OCI-LY3 (cell line): ENCODE measurements around the gene F10.

Source experiments
- H2AFZ ChIP-seq: fragments of 200-600, 300-600 bp; shearing (Covaris generic); 2 replicates; pipeline ENCODE4 v1.6.0; 2014; ENCODE audit warnings: antibody characterized with exemption, low read depth, low read length
- H3K27ac ChIP-seq: fragments of 200-600, 300-600 bp; sonication (generic); 2 replicates; pipeline ENCODE4 v1.5.1; 2014; ENCODE audit warnings: mild to moderate bottlenecking, low read length, moderate library complexity, mixed read lengths
- H3K27me3 ChIP-seq: fragments of 200-600, 300-600 bp; sonication (generic); 2 replicates; pipeline ENCODE4 v1.6.1; 2014; ENCODE audit warnings: low read depth, low read length, mixed read lengths
- H3K36me3 ChIP-seq: fragments of 200-600, 300-600 bp; sonication (generic); replicated peaks from 2 replicates; pipeline ENCODE3; 2014; ENCODE audit warnings: low read depth, low read length, mixed read lengths
- H3K4me1 ChIP-seq: fragments of 300-600, 200-600 bp; sonication (generic); 2 replicates; pipeline ENCODE4 v1.6.1; 2014; ENCODE audit warnings: low read length, mixed read lengths
- H3K4me2 ChIP-seq: fragments of 200-600, 300-600 bp; sonication (generic); 2 replicates; pipeline ENCODE4 v1.6.1; 2014; ENCODE audit warnings: low read length, mixed read lengths
- H3K4me3 ChIP-seq: fragments of 300-600, 200-600 bp; sonication (generic); 2 replicates; pipeline ENCODE4 v1.5.1; 2014; ENCODE audit warnings: antibody characterized with exemption, mild to moderate bottlenecking, low read length, moderate library complexity
- H3K79me2 ChIP-seq: fragments of 300-600, 200-600 bp; shearing (Covaris generic); 2 replicates; pipeline ENCODE4 v1.6.1; 2014; ENCODE audit warnings: mild to moderate bottlenecking, low read length, mixed read lengths
- H3K9ac ChIP-seq: fragments of 300-600, 200-600 bp; shearing (Covaris generic); 2 replicates; pipeline ENCODE4 v1.6.0; 2014; ENCODE audit warnings: mild to moderate bottlenecking, low read length, moderate library complexity
- H3K9me3 ChIP-seq: fragments of 200-600, 300-600 bp; shearing (Covaris generic); 2 replicates; pipeline ENCODE4 v1.6.1; 2014; ENCODE audit warnings: low read length, mixed read lengths; ENCODE audit not compliant: insufficient read depth
- H4K20me1 ChIP-seq: fragments of 200-600, 300-600 bp; sonication (generic); 2 replicates; pipeline ENCODE4 v1.6.1; 2016; ENCODE audit warnings: low read length, mixed read lengths; ENCODE audit not compliant: insufficient read depth
- CTCF ChIP-seq: fragments of 200-600, 300-600 bp; sonication (generic); IDR thresholded peaks from 2 replicates; pipeline ENCODE4 v1.5.1; 2014; ENCODE audit warnings: antibody characterized with exemption, low read length, low read depth
- EZH2phosphoT487 ChIP-seq: fragments of 200-600 bp; shearing (Covaris generic); IDR thresholded peaks from 2 replicates; pipeline ENCODE4 v1.6.1; 2018; ENCODE audit warnings: antibody characterized with exemption, mixed run types, low read depth

The F10 gene

GRCh38 chr13:113090806-113091205, 31.8 kb upstream of the F10 start:
- Histone ChIP-seq H4K20me1 (no peaks in the 10 kb centered on the region), H3K4me2 (no peak overlapping the region), H3K9ac (no peak overlapping the region), H3K4me1 (no peaks in the 10 kb centered on the region), H3K79me2 (no peaks in the 10 kb centered on the region), H3K4me3 (no peak overlapping the region), H3K27me3 (no peaks in the 10 kb centered on the region), H3K9me3 (no peaks in the 10 kb centered on the region), H2AFZ (no peak overlapping the region), H3K27ac (no peak overlapping the region), H3K36me3 (no peaks in the 10 kb centered on the region)
- no peak for TF ChIP-seq EZH2phosphoT487
- TF ChIP-seq CTCF = no peak

DNA sequence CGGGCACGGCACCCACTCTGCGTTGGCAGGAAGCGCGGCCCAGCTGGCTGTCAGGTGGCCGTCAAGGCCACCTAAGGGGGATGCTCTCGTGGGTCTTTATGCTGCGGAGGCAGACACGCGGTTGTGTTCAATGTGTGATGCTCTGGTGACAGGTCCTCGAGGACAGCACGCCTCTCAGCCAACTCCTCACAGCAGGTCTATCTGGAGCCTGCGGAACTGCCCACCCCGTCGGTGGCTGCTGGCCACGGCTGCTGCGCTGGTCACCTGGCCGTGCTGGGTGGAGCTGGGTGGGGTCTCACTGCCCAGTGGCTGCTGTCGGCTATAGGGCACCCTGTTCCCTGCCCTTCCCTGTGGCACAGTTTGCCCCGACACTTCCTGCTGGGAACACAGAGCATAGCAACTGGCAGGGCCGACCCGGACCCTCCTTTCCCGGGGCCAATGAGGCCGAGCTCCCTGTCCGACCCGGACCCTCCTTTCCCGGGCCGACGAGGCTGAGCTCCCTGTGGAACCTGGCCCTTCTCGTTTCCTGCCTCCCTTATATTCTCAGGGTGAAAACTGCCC, 31.3 kb upstream of the F10 start:
- Histone ChIP-seq H2AFZ (no peak overlapping the region), H3K27ac (no peak overlapping the region), H3K4me2 (no peak overlapping the region), H3K9ac (no peak overlapping the region), H3K4me1 (no peaks in the 10 kb centered on the region), H3K27me3 (no peaks in the 10 kb centered on the region), H4K20me1 (no peaks in the 10 kb centered on the region), H3K9me3 (no peaks in the 10 kb centered on the region), H3K4me3 (no peak overlapping the region), H3K36me3 (no peaks in the 10 kb centered on the region), H3K79me2 (no peaks in the 10 kb centered on the region)
- no peak for TF ChIP-seq EZH2phosphoT487
- TF ChIP-seq CTCF = no peak

DNA sequence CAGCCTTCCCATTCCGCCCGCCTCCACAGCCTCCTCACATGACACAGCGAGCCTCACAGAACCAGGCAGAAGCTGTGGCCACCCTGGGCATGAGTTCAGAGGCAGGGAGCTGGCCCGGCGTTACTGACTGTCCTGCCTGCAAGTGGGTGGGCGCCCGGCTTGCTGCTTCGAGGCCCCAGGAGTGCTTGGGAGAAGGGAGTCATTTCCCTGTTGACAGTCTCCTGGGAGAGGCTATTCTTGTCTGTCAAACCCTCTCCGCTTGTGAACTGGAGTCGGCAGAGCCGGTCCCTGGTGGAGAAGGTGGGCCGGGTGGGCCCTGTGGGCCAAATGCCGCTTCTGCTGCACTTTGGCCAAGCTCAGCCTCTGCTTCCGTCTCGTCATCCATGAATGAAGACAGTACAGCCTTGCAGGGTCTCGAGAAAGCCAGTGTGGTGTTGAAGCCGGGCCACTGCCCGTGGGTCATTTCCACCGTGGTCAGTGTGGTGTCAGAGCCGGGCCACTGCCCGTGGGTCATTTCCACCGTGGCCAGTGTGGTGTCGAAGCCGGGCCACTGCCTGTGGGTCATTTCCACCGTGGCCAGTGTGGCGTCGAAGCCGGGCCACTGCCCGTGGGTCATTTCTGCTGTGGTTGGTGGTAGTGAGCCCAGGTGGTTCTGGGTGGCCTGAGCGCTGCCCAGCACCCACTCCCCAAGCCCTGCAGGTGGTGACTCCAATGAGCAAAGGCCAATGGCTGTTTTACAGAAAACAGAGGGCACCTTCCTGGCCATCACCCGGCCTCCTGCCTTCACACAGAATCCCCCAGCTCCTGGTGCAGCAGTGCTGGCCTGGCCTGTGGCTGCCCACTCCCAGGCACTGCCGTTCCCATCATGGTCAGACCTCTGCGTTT, 30.5 kb upstream of the F10 start:
- no peaks in the 10 kb centered on the region for H4K20me1 ChIP-seq
- no peak overlapping the region for H3K4me3 ChIP-seq
- H3K36me3 ChIP-seq = no peaks in the 10 kb centered on the region
- H2AFZ ChIP-seq = no peak overlapping the region
- no peak overlapping the region for H3K27ac ChIP-seq
- no peaks in the 10 kb centered on the region for H3K79me2 ChIP-seq
- H3K4me1 ChIP-seq = no peaks in the 10 kb centered on the region
- no peak overlapping the region for H3K9ac ChIP-seq
- H3K27me3 ChIP-seq = no peaks in the 10 kb centered on the region
- TF ChIP-seq CTCF (no peak), EZH2phosphoT487 (no peak)
- H3K9me3 ChIP-seq = no peaks in the 10 kb centered on the region
- no peak overlapping the region for H3K4me2 ChIP-seq

- no peaks in the 10 kb centered on the region for H3K9me3 ChIP-seq
- no peaks in the 10 kb centered on the region for H3K4me1 ChIP-seq
- TF ChIP-seq CTCF (no peak), EZH2phosphoT487 (no peak)
- no peaks in the 10 kb centered on the region for H4K20me1 ChIP-seq
- H3K79me2 ChIP-seq = no peaks in the 10 kb centered on the region
- no peaks in the 10 kb centered on the region for H3K27me3 ChIP-seq
- no peak overlapping the region for H3K4me3 ChIP-seq
- H3K36me3 ChIP-seq = no peaks in the 10 kb centered on the region
- no peak overlapping the region for H3K27ac ChIP-seq
- no peak overlapping the region for H2AFZ ChIP-seq
- no peak overlapping the region for H3K4me2 ChIP-seq
- no peak overlapping the region for H3K9ac ChIP-seq
Measured at GRCh38 chr13:113092776-113093579, 29.6 kb upstream of the F10 start.
